Measurements from ENCODE around the gene ZNF778. TPM values are rescaled to one million over a fixed set of nuclear protein-coding genes. Genes with fewer than 3 reads are reported as not detected.

Gene ZNF778
- total and polyA plus RNA-seq, 2 of the 13 experiments (the other 11 are each of a cell fraction or from before 2014, with no cell fraction given): 3.8 to 7.2 TPM

DNA sequence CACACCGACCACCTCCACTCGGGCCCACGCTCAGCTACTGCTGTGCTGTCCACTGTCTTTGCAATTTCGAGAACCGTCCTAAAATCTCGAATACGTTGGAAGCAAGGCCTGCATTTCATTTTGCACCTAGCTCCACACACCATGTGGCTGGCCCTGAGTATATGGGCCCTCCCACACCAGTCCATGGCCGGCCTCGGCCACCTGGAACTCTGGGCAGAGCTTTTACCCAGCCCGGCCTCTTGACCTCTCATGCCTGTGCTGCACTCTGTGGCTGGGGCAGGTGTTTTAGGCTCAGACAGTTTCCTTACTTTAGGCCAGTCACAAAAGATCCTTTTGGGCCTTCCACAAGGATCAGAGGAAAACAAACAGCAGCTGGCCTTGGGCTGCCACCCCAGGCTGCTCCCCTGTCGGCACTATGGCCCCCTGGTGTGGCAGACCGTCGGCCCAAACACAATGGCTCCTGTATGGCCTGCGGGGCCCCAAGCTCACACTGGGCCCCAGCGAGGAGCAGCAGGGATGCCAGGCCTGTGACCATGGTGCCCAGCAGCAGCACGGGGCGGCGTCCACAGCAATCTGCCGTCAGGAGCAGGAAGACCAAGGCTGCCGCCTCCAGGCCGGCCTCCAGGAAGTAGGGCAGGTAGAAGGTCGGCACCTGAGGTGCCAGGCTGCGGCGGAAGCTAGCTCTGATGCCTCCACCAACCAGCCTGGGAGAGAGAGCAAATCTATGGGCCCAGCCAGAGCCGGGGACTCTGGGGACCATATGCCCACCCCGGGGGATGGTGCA is 19.7 kb upstream of the ZNF778 start (continued):
- TF ChIP-seq, protein P1, sequence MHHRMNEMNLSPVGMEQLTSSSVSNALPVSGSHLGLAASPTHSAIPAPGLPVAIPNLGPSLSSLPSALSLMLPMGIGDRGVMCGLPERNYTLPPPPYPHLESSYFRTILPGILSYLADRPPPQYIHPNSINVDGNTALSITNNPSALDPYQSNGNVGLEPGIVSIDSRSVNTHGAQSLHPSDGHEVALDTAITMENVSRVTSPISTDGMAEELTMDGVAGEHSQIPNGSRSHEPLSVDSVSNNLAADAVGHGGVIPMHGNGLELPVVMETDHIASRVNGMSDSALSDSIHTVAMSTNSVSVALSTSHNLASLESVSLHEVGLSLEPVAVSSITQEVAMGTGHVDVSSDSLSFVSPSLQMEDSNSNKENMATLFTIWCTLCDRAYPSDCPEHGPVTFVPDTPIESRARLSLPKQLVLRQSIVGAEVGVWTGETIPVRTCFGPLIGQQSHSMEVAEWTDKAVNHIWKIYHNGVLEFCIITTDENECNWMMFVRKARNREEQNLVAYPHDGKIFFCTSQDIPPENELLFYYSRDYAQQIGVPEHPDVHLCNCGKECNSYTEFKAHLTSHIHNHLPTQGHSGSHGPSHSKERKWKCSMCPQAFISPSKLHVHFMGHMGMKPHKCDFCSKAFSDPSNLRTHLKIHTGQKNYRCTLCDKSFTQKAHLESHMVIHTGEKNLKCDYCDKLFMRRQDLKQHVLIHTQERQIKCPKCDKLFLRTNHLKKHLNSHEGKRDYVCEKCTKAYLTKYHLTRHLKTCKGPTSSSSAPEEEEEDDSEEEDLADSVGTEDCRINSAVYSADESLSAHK (CRISPR knock-in tag; IDR thresholded peaks at IDR 0.05; ENCODE audit: borderline replicate concordance): no peak
- TF ChIP-seq ZNF724P (CRISPR knock-in tag; IDR thresholded peaks at IDR 0.05; ENCODE audit: borderline replicate concordance) (no peak; the same call in 1 of the 2 replicates), ZNF674 (CRISPR knock-in tag; IDR thresholded peaks at IDR 0.05; ENCODE audit: low read depth) (no peak), IKZF1 (IDR thresholded peaks at IDR 0.05) (no peak), MZF1 (CRISPR knock-in tag; IDR thresholded peaks at IDR 0.05; ENCODE audit: borderline replicate concordance) (no peak), FOXJ3 (CRISPR knock-in tag; IDR thresholded peaks at IDR 0.05; ENCODE audit: borderline replicate concordance) (peak; percentile 94; the same call in 1 of the 2 replicates), ZNF563 (CRISPR knock-in tag; IDR thresholded peaks at IDR 0.05) (no peak), ZNF10 (CRISPR knock-in tag; IDR thresholded peaks at IDR 0.05; ENCODE audit: borderline replicate concordance, low read depth) (no peak), CEBPG (CRISPR knock-in tag; IDR thresholded peaks at IDR 0.05) (peak; percentile 16; the same call in 1 of the 2 replicates), SRSF9 (IDR thresholded peaks at IDR 0.05; ENCODE audit: borderline replicate concordance, insufficient read depth, low read depth, low read length, poor library complexity, severe bottlenecking) (no peak)
- TF ChIP-seq, protein P2, sequence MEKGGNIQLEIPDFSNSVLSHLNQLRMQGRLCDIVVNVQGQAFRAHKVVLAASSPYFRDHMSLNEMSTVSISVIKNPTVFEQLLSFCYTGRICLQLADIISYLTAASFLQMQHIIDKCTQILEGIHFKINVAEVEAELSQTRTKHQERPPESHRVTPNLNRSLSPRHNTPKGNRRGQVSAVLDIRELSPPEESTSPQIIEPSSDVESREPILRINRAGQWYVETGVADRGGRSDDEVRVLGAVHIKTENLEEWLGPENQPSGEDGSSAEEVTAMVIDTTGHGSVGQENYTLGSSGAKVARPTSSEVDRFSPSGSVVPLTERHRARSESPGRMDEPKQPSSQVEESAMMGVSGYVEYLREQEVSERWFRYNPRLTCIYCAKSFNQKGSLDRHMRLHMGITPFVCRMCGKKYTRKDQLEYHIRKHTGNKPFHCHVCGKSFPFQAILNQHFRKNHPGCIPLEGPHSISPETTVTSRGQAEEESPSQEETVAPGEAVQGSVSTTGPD (CRISPR knock-in tag; IDR thresholded peaks at IDR 0.05): peak; percentile 93
- TF ChIP-seq, protein P3, sequence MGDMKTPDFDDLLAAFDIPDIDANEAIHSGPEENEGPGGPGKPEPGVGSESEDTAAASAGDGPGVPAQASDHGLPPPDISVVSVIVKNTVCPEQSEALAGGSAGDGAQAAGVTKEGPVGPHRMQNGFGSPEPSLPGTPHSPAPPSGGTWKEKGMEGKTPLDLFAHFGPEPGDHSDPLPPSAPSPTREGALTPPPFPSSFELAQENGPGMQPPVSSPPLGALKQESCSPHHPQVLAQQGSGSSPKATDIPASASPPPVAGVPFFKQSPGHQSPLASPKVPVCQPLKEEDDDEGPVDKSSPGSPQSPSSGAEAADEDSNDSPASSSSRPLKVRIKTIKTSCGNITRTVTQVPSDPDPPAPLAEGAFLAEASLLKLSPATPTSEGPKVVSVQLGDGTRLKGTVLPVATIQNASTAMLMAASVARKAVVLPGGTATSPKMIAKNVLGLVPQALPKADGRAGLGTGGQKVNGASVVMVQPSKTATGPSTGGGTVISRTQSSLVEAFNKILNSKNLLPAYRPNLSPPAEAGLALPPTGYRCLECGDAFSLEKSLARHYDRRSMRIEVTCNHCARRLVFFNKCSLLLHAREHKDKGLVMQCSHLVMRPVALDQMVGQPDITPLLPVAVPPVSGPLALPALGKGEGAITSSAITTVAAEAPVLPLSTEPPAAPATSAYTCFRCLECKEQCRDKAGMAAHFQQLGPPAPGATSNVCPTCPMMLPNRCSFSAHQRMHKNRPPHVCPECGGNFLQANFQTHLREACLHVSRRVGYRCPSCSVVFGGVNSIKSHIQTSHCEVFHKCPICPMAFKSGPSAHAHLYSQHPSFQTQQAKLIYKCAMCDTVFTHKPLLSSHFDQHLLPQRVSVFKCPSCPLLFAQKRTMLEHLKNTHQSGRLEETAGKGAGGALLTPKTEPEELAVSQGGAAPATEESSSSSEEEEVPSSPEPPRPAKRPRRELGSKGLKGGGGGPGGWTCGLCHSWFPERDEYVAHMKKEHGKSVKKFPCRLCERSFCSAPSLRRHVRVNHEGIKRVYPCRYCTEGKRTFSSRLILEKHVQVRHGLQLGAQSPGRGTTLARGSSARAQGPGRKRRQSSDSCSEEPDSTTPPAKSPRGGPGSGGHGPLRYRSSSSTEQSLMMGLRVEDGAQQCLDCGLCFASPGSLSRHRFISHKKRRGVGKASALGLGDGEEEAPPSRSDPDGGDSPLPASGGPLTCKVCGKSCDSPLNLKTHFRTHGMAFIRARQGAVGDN (CRISPR knock-in tag; IDR thresholded peaks at IDR 0.05): peak; percentile 97
- TF ChIP-seq, protein P4, sequence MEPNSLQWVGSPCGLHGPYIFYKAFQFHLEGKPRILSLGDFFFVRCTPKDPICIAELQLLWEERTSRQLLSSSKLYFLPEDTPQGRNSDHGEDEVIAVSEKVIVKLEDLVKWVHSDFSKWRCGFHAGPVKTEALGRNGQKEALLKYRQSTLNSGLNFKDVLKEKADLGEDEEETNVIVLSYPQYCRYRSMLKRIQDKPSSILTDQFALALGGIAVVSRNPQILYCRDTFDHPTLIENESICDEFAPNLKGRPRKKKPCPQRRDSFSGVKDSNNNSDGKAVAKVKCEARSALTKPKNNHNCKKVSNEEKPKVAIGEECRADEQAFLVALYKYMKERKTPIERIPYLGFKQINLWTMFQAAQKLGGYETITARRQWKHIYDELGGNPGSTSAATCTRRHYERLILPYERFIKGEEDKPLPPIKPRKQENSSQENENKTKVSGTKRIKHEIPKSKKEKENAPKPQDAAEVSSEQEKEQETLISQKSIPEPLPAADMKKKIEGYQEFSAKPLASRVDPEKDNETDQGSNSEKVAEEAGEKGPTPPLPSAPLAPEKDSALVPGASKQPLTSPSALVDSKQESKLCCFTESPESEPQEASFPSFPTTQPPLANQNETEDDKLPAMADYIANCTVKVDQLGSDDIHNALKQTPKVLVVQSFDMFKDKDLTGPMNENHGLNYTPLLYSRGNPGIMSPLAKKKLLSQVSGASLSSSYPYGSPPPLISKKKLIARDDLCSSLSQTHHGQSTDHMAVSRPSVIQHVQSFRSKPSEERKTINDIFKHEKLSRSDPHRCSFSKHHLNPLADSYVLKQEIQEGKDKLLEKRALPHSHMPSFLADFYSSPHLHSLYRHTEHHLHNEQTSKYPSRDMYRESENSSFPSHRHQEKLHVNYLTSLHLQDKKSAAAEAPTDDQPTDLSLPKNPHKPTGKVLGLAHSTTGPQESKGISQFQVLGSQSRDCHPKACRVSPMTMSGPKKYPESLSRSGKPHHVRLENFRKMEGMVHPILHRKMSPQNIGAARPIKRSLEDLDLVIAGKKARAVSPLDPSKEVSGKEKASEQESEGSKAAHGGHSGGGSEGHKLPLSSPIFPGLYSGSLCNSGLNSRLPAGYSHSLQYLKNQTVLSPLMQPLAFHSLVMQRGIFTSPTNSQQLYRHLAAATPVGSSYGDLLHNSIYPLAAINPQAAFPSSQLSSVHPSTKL (CRISPR knock-in tag; IDR thresholded peaks at IDR 0.05): peak; percentile 83

Measured in HepG2 (cell line).